Heart left ventricle (tissue), 13 donors: ENCODE measurements around the gene ARID3A.

ENCODE experiments used
- CTCF ChIP-seq, 12 donors: fragments of 200-600 bp; sonication (generic) in 4 of 12; IDR thresholded peaks; one replicate each; pipeline versions ENCODE4 v1.5.0 to v1.8.0; 2018 to 2022; ENCODE audit warnings: antibody characterized with exemption in 12 of 12, mild to moderate bottlenecking in 5 of 12
- POLR2A ChIP-seq, 2 donors: fragments of 450-650 bp; IDR thresholded peaks; one replicate each; pipeline ENCODE4 v1.6.1; 2017; ENCODE audit warnings: antibody characterized with exemption in 2 of 2, mild to moderate bottlenecking in 2 of 2, moderate library complexity in 2 of 2
- donor health status: ischemic (EF 13 %, LVEDD 7.1; RV severe dilation, severe dysfunction).
- donor health status: DM: no; HTN: yes; CAD: no.
- donor health status: DM: no; HTN: no; CAD: no.
- donor health status: ischemic (EF 25% LVEDD 6.9; RV normal size, moderate dysfunction).
- donor health status: ischemic (EF 25% LVEDD 5.7; RV mildly dilated, moderate dysfunction).
- donor health status: ischemic (EF 35%, LVEDD 5.7; RV mildly dilated, moderate dysfunction).
- donor health status: nonischemic (EF 11% LVEDD 7.7; RV severe dilation, severe dysfunction).
- donor health status: DM: yes; HTN: yes; CAD: no.
- donor health status: PGD.
- donor health status: ischemic (EF 29% LVEDD 5.4; RV normal size, mild dysfunction).
- donor health status: nonischemic (EF 23%, LVEDD 6.1; RV moderate dilation, normal function).

- TF ChIP-seq CTCF (IDR thresholded peaks at IDR 0.05) (no peak), POLR2A (IDR thresholded peaks at IDR 0.05) (no peak)
Measured at GRCh38 chr19:918481-919198, 7.2 kb upstream of the ARID3A start.
